ENCODE results near the gene CIAO3.

DNA sequence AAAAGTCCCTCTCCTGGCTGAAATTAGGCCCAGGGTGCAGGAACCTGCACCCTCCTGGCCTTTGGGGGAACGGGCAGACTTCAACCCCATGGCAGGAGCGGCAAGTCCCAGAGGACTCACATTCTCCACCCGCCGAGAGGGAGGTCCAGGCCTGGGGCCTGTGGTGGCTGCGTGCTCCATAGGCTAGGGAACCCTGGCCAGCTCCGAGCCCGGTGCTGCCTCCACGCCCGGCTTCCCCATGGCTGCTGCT is 14.7 kb downstream of the CIAO3 start:
- TF ChIP-seq, protein P1, sequence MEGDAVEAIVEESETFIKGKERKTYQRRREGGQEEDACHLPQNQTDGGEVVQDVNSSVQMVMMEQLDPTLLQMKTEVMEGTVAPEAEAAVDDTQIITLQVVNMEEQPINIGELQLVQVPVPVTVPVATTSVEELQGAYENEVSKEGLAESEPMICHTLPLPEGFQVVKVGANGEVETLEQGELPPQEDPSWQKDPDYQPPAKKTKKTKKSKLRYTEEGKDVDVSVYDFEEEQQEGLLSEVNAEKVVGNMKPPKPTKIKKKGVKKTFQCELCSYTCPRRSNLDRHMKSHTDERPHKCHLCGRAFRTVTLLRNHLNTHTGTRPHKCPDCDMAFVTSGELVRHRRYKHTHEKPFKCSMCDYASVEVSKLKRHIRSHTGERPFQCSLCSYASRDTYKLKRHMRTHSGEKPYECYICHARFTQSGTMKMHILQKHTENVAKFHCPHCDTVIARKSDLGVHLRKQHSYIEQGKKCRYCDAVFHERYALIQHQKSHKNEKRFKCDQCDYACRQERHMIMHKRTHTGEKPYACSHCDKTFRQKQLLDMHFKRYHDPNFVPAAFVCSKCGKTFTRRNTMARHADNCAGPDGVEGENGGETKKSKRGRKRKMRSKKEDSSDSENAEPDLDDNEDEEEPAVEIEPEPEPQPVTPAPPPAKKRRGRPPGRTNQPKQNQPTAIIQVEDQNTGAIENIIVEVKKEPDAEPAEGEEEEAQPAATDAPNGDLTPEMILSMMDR (IDR thresholded peaks at IDR 0.05), result no peak
- TF ChIP-seq ZFX (IDR thresholded peaks at IDR 0.05; ENCODE audit: borderline replicate concordance), result no peak

All from 22Rv1 (cell line).